NT2/D1 (cell line): Measurements from ENCODE around the gene SYT1.

Experiments
- SUZ12 ChIP-seq: IDR thresholded peaks from 2 replicates; pipeline ENCODE4 v1.6.1; 2011; ENCODE audit not compliant: insufficient read length, insufficient read depth; ENCODE audit errors: extremely low read depth
- YY1 ChIP-seq: IDR thresholded peaks from 2 replicates; pipeline ENCODE4 v1.6.1; 2011; ENCODE audit not compliant: insufficient read length, insufficient read depth
- ZNF274 ChIP-seq: IDR thresholded peaks from 2 replicates; pipeline ENCODE4 v1.6.1; 2011; ENCODE audit warnings: mild to moderate bottlenecking, low read depth, low read length

GRCh38 chr12:79455286-79455685 lies 590.7 kb downstream of the SYT1 start:
- TF ChIP-seq ZNF274, result no peak
- no peak for TF ChIP-seq YY1
- TF ChIP-seq SUZ12, result no peak
